Measurements from ENCODE around the gene EEF1AKMT1. TPM values are rescaled to one million over a fixed set of nuclear protein-coding genes. Genes with fewer than 3 reads are reported as not detected.

EEF1AKMT1 gene
- total and polyA plus RNA-seq, 2 donors (not counting 1 experiment from before 2014, with no cell fraction given) = 2.9 to 4.9 TPM

DNA sequence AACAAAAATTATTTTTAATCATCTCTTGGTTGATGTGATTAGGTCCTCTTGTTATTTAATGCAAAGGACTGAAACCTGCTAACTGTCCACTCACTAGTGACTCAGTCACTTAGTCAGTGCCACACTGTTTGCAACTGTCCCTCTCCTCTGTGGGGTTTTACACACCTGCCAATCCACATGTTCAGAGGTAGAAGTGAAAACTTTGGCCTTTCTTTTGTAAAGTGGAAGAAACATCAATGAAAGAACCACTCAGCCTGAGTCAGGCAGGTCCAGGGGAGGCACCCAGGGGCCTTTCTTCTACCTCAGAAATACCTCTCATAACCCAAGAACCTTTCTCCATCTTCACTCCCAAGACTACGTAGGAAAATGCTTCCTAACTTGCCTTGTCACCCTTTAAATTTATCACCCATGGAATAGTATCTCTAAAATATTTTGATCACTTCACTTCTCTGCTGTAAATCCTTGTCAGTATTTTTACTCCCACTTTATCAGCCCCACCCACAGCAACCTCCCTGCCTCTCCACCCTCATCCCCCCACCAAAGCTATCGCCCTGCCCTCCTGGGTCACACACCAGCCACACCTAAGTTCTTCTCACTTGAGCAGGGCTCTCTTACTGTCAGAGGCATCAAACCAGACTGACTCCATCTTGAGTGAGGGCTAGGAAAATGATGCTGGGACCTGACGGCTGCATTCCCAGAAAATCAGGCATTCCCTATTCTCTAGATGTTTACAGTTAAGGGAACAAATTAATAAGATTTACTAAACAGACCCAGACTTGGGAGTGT lies 29.6 kb upstream of the EEF1AKMT1 start:
- CTCF ChIA-PET = no interaction called here
- Mint-ChIP-seq H3K27me3 (no peaks in the 10 kb centered on the region), H3K27ac (no peak overlapping the region), H3K4me3 (no peak overlapping the region), H3K4me1 (peaks cover 5% of the 10 kb centered on the region), H3K9me3 (ENCODE audit: insufficient read depth) (no peaks in the 10 kb centered on the region)
- Histone ChIP-seq H3K9me3 (ENCODE audit: control extremely low read depth in 1 of 3, control insufficient read depth in 2 of 3, insufficient read depth in 1 of 3, low read length in 2 of 3) (no peaks in the 10 kb centered on the region), H3K36me3 (replicated peaks in 1 of 2; ENCODE audit: control extremely low read depth in 1 of 2, control insufficient read depth in 1 of 2, extremely low read depth in 1 of 2, insufficient read depth in 2 of 2, low read length in 1 of 2) (peaks cover 17 to 24% of the 10 kb centered on the region in 2 experiments), H3K27me3 (replicated peaks in 1 of 4; ENCODE audit: control extremely low read depth in 1 of 4, control insufficient read depth in 3 of 4, insufficient read depth in 4 of 4, low read length in 3 of 4) (no peaks in the 10 kb centered on the region), H4K20me1 (ENCODE audit: control insufficient read depth, insufficient read depth, low read length, poor library complexity, severe bottlenecking) (no peaks in the 10 kb centered on the region), H3K27ac (ENCODE audit: low read length in 2 of 2) (no peak overlapping the region), H3K9ac (ENCODE audit: low read length) (no peak overlapping the region), H2AFZ (ENCODE audit: insufficient read depth, low read depth, low read length, poor library complexity, severe bottlenecking) (no peak overlapping the region), H3K4me3 (ENCODE audit: control extremely low read depth in 1 of 5, extremely low read depth in 1 of 5, insufficient read depth in 1 of 5, low read depth in 2 of 5, low read length in 4 of 5) (no peak overlapping the region), H3K4me1 (ENCODE audit: control insufficient read depth in 2 of 2, insufficient read depth in 2 of 2, low read length in 2 of 2) (peaks cover 0 to 2% of the 10 kb centered on the region in 2 donors), H3K4me2 (replicated peaks; ENCODE audit: low read depth, low read length, poor library complexity, severe bottlenecking) (no peak overlapping the region), H3K79me2 (ENCODE audit: control insufficient read depth, insufficient read depth, low read length) (no peaks in the 10 kb centered on the region)
- POLR2A ChIA-PET = no interaction called here
- DNase-seq (no peak), ATAC-seq (ENCODE audit: low read depth) (no peak)
- WGBS (ENCODE audit: insufficient coverage) = 100% methylated on average over 1 of the region's 3 CpGs
- intact Hi-C loops (cut with micrococcal nuclease) = no loop called here
- TF ChIP-seq, protein P1, sequence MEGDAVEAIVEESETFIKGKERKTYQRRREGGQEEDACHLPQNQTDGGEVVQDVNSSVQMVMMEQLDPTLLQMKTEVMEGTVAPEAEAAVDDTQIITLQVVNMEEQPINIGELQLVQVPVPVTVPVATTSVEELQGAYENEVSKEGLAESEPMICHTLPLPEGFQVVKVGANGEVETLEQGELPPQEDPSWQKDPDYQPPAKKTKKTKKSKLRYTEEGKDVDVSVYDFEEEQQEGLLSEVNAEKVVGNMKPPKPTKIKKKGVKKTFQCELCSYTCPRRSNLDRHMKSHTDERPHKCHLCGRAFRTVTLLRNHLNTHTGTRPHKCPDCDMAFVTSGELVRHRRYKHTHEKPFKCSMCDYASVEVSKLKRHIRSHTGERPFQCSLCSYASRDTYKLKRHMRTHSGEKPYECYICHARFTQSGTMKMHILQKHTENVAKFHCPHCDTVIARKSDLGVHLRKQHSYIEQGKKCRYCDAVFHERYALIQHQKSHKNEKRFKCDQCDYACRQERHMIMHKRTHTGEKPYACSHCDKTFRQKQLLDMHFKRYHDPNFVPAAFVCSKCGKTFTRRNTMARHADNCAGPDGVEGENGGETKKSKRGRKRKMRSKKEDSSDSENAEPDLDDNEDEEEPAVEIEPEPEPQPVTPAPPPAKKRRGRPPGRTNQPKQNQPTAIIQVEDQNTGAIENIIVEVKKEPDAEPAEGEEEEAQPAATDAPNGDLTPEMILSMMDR (IDR thresholded peaks at IDR 0.05) = no peak
- TF ChIP-seq EZH2 (IDR thresholded peaks at IDR 0.05; ENCODE audit: borderline replicate concordance, insufficient read depth, low read depth, low read length, poor library complexity, severe bottlenecking) = no peak

DNA sequence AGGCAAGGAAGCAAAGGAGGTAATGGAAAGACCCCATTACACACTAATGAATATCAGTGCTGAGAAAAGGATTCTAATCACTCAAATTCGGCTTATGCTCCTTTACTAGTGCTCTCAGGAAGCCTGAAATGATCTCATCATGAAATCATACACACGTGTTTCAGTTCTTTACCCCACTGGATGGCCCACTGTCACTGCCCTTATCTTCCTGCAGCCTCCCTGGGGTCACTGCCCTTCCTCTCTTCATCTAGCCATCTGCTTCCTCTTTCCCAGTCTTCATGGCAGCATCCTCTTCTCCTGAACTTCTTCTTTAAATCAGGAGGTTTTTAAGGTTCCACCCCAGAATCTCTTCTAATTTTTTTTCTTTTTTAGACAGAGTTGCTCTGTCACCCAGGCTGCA lies 27.9 kb upstream of the EEF1AKMT1 start:
- intact Hi-C loops (cut with micrococcal nuclease) = no loop called here
- Mint-ChIP-seq H3K27ac (no peak overlapping the region), H3K4me1 (peaks cover 18% of the 10 kb centered on the region), H3K9me3 (ENCODE audit: insufficient read depth) (no peaks in the 10 kb centered on the region), H3K4me3 (no peak overlapping the region), H3K27me3 (no peaks in the 10 kb centered on the region)
- CTCF ChIA-PET = no interaction called here
- no peaks in the 10 kb centered on the region for H3K9me3 ChIP-seq (ENCODE audit: control extremely low read depth in 1 of 3, control insufficient read depth in 2 of 3, insufficient read depth in 1 of 3, low read length in 2 of 3)
- peaks cover 7 to 18% of the 10 kb centered on the region in 2 experiments for H3K36me3 ChIP-seq (replicated peaks in 1 of 2; ENCODE audit: control extremely low read depth in 1 of 2, control insufficient read depth in 1 of 2, extremely low read depth in 1 of 2, insufficient read depth in 2 of 2, low read length in 1 of 2)
- no peak overlapping the region for H2AFZ ChIP-seq (ENCODE audit: insufficient read depth, low read depth, low read length, poor library complexity, severe bottlenecking)
- H3K9ac ChIP-seq (ENCODE audit: low read length) = no peak overlapping the region
- no peaks in the 10 kb centered on the region for H4K20me1 ChIP-seq (ENCODE audit: control insufficient read depth, insufficient read depth, low read length, poor library complexity, severe bottlenecking)
- no peaks in the 10 kb centered on the region for H3K27me3 ChIP-seq (replicated peaks in 1 of 4; ENCODE audit: control extremely low read depth in 1 of 4, control insufficient read depth in 3 of 4, insufficient read depth in 4 of 4, low read length in 3 of 4)
- peaks cover 7 to 14% of the 10 kb centered on the region in 2 donors for H3K4me1 ChIP-seq (ENCODE audit: control insufficient read depth in 2 of 2, insufficient read depth in 2 of 2, low read length in 2 of 2)
- H3K79me2 ChIP-seq (ENCODE audit: control insufficient read depth, insufficient read depth, low read length) = no peaks in the 10 kb centered on the region
- H3K27ac ChIP-seq (ENCODE audit: low read length in 2 of 2) = no peak overlapping the region
- TF ChIP-seq, protein P1 (IDR thresholded peaks at IDR 0.05) = no peak
- no peak for TF ChIP-seq EZH2 (IDR thresholded peaks at IDR 0.05; ENCODE audit: borderline replicate concordance, insufficient read depth, low read depth, low read length, poor library complexity, severe bottlenecking)
- no peak overlapping the region for H3K4me2 ChIP-seq (replicated peaks; ENCODE audit: low read depth, low read length, poor library complexity, severe bottlenecking)
- ATAC-seq (ENCODE audit: low read depth) (no peak), DNase-seq (no peak)
- 30% methylated on average over 2 of the region's 2 CpGs for WGBS (ENCODE audit: insufficient coverage)
- POLR2A ChIA-PET = no interaction called here
- no peak overlapping the region for H3K4me3 ChIP-seq (ENCODE audit: control extremely low read depth in 1 of 5, extremely low read depth in 1 of 5, insufficient read depth in 1 of 5, low read depth in 2 of 5, low read length in 4 of 5)

Data from B cell (primary cell).